ENCODE results near the gene ACOXL. TPM values are rescaled to one million over a fixed set of nuclear protein-coding genes. Genes with fewer than 3 reads are reported as not detected.

The ACOXL gene
- total RNA-seq, 2 experiments from 2014 or later = not detected

DNA sequence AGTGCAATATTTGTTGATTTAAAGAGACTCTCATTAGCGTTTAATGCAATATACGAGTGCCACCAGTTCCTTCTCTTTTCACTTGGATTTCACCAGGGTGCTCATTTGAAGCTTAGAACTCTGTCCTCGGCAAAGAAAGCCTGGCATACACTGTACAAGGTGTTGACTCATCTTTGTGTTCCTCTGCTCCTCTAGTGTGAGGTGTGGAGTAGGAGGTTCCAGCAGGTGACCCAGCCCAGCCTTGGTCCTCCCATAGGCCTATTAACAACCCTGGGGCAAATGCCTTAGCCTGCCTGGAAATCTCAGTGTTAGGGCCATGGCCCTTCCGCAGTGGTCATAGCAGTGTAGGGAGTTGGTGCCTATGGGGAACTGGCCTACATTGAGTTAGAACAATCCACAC lies 408.4 kb downstream of the ACOXL start:
- Mint-ChIP-seq H3K36me3 (ENCODE audit: low read depth) (peaks cover 54% of the 10 kb centered on the region), H3K27ac (no peak overlapping the region), H3K9me3 (no peaks in the 10 kb centered on the region), H3K4me3 (no peak overlapping the region), H3K27me3 (no peaks in the 10 kb centered on the region), H3K4me1 (ENCODE audit: low read depth) (peaks cover 18% of the 10 kb centered on the region)
- intact Hi-C loops (cut with DNase I, micrococcal nuclease) = no loop called here
- Histone ChIP-seq H3K36me3 (ENCODE audit: insufficient read depth, low read length) (peaks cover 6% of the 10 kb centered on the region), H3K27ac (ENCODE audit: low read depth in 1 of 2, low read length in 2 of 2) (no peak overlapping the region), H3K4me3 (ENCODE audit: low read length) (no peak overlapping the region), H3K9me3 (ENCODE audit: control insufficient read depth in 1 of 2, insufficient read depth in 1 of 2, low read length in 2 of 2) (no peaks in the 10 kb centered on the region), H3K27me3 (ENCODE audit: control insufficient read depth in 1 of 2, insufficient read depth in 2 of 2, low read length in 2 of 2) (no peaks in the 10 kb centered on the region), H3K4me1 (ENCODE audit: insufficient read depth, low read length) (peaks cover under 1% of the 10 kb centered on the region)
- CTCF ChIA-PET = no interaction called here
- POLR2A ChIA-PET = no interaction called here
- ATAC-seq (ENCODE audit: poor library complexity) (no peak), DNase-seq (no peak)
- TF ChIP-seq, protein P1, sequence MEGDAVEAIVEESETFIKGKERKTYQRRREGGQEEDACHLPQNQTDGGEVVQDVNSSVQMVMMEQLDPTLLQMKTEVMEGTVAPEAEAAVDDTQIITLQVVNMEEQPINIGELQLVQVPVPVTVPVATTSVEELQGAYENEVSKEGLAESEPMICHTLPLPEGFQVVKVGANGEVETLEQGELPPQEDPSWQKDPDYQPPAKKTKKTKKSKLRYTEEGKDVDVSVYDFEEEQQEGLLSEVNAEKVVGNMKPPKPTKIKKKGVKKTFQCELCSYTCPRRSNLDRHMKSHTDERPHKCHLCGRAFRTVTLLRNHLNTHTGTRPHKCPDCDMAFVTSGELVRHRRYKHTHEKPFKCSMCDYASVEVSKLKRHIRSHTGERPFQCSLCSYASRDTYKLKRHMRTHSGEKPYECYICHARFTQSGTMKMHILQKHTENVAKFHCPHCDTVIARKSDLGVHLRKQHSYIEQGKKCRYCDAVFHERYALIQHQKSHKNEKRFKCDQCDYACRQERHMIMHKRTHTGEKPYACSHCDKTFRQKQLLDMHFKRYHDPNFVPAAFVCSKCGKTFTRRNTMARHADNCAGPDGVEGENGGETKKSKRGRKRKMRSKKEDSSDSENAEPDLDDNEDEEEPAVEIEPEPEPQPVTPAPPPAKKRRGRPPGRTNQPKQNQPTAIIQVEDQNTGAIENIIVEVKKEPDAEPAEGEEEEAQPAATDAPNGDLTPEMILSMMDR (IDR thresholded peaks at IDR 0.05) = no peak

DNA sequence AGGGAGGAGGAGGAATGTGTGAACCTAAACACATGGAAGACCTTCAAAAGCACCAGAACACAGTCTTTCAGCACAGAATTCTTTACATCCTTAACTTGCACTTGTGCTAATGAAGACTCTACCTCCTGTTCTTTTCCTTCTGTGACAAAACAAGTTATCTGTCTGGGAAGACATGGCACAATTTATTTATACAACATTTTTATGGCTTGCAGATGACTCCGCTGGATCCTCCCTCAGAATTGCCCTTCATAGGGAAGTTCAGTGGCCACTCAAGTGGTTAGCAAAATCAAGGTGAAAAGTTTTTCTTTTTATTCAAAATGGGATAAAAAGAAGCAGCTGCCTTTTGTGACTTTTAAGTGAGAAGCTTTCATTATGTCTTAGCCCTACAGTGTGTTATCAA lies 409.7 kb downstream of the ACOXL start:
- Histone ChIP-seq H3K4me1 (ENCODE audit: insufficient read depth, low read length) (no peaks in the 10 kb centered on the region), H3K27ac (ENCODE audit: low read depth in 1 of 2, low read length in 2 of 2) (no peak overlapping the region), H3K4me3 (ENCODE audit: low read length) (no peak overlapping the region), H3K9me3 (ENCODE audit: control insufficient read depth in 1 of 2, insufficient read depth in 1 of 2, low read length in 2 of 2) (no peaks in the 10 kb centered on the region), H3K27me3 (ENCODE audit: control insufficient read depth in 1 of 2, insufficient read depth in 2 of 2, low read length in 2 of 2) (no peaks in the 10 kb centered on the region), H3K36me3 (ENCODE audit: insufficient read depth, low read length) (peaks cover 6% of the 10 kb centered on the region)
- ATAC-seq (ENCODE audit: poor library complexity) (no peak), DNase-seq (no peak)
- ChIA-PET CTCF (interaction anchor here (1.9 kb wide), 1 partner anchor 9 kb away, joined by 6 read pairs; no protein-coding TSS in a partner anchor), POLR2A (no interaction called here)
- Mint-ChIP-seq H3K4me1 (ENCODE audit: low read depth) (peaks cover 14% of the 10 kb centered on the region), H3K9me3 (no peaks in the 10 kb centered on the region), H3K36me3 (ENCODE audit: low read depth) (peaks cover 45% of the 10 kb centered on the region), H3K27me3 (no peaks in the 10 kb centered on the region), H3K4me3 (no peak overlapping the region), H3K27ac (no peak overlapping the region)
- intact Hi-C loops (cut with DNase I, micrococcal nuclease) = no loop called here
- TF ChIP-seq, protein P1 (IDR thresholded peaks at IDR 0.05) = no peak

DNA sequence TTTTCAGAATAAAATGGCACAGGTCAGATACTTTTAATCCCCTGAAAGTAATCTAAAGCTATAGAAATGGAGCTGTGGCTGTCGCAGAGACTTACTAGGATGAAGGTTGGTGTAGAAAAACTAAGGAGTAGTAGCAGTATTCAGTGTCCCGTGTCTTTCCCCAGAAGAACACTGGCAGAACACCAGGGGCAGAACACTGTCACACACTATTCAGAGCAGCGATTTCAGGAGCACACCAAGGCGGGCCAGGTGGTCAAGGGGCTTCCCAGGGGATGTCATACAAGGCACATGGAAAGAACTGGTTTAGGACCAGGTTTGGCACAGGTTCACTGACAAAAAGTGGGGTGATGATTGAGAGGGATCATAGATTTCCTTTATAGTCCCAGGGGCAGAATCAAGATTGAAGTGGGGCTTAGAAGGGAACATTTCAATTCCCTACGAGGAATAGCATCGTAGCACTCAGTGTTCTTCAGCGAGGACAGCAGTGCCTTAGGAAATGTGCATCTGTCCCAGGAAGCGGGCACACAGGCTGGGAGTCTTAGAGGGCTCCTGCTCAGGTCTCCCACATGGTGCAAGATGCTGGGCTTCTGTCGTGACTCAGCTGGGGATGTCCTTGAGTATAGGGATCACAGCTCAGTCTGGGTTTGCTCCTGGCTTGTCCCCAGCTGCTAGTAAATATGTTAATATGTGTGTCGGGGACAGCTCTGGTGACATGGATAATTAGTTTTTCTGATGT lies 410.9 kb downstream of the ACOXL start:
- Histone ChIP-seq H3K27me3 (ENCODE audit: control insufficient read depth in 1 of 2, insufficient read depth in 2 of 2, low read length in 2 of 2) (no peaks in the 10 kb centered on the region), H3K27ac (ENCODE audit: low read depth in 1 of 2, low read length in 2 of 2) (no peak overlapping the region), H3K4me1 (ENCODE audit: insufficient read depth, low read length) (no peaks in the 10 kb centered on the region), H3K9me3 (ENCODE audit: control insufficient read depth in 1 of 2, insufficient read depth in 1 of 2, low read length in 2 of 2) (no peaks in the 10 kb centered on the region), H3K4me3 (ENCODE audit: low read length) (no peak overlapping the region), H3K36me3 (ENCODE audit: insufficient read depth, low read length) (peaks cover 6% of the 10 kb centered on the region)
- no peaks in the 10 kb centered on the region for H3K27me3 Mint-ChIP-seq
- H3K36me3 Mint-ChIP-seq (ENCODE audit: low read depth) = peaks cover 39% of the 10 kb centered on the region
- DNase-seq = no peak
- peaks cover 9% of the 10 kb centered on the region for H3K4me1 Mint-ChIP-seq (ENCODE audit: low read depth)
- ChIA-PET CTCF (interaction anchor here (1.9 kb wide), 1 partner anchor 10 kb away, joined by 6 read pairs; no protein-coding TSS in a partner anchor), POLR2A (no interaction called here)
- no peak for ATAC-seq (ENCODE audit: poor library complexity)
- intact Hi-C loops (cut with DNase I, micrococcal nuclease) = no loop called here
- no peak overlapping the region for H3K27ac Mint-ChIP-seq
- TF ChIP-seq, protein P1 (IDR thresholded peaks at IDR 0.05) = no peak
- H3K9me3 Mint-ChIP-seq = no peaks in the 10 kb centered on the region
- H3K4me3 Mint-ChIP-seq = no peak overlapping the region

Measured in CD4-positive, alpha-beta T cell (primary cell).